CD4-positive, alpha-beta T cell treated with Interleukin-15 for 1 hour (primary cell): ENCODE results near the gene ESPN.
"Not testable (repeated sequence)": the region's sequence is repeated elsewhere in the genome, so short reads cannot be mapped to it uniquely, and the experiment has no call there.

ENCODE experiments used
- DNase-seq: peaks from one replicate; pipeline ENCODE4 v3.0.0-alpha.2; 2020

The ESPN gene, protein sequence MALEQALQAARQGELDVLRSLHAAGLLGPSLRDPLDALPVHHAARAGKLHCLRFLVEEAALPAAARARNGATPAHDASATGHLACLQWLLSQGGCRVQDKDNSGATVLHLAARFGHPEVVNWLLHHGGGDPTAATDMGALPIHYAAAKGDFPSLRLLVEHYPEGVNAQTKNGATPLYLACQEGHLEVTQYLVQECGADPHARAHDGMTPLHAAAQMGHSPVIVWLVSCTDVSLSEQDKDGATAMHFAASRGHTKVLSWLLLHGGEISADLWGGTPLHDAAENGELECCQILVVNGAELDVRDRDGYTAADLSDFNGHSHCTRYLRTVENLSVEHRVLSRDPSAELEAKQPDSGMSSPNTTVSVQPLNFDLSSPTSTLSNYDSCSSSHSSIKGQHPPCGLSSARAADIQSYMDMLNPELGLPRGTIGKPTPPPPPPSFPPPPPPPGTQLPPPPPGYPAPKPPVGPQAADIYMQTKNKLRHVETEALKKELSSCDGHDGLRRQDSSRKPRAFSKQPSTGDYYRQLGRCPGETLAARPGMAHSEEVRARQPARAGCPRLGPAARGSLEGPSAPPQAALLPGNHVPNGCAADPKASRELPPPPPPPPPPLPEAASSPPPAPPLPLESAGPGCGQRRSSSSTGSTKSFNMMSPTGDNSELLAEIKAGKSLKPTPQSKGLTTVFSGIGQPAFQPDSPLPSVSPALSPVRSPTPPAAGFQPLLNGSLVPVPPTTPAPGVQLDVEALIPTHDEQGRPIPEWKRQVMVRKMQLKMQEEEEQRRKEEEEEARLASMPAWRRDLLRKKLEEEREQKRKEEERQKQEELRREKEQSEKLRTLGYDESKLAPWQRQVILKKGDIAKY

DNA sequence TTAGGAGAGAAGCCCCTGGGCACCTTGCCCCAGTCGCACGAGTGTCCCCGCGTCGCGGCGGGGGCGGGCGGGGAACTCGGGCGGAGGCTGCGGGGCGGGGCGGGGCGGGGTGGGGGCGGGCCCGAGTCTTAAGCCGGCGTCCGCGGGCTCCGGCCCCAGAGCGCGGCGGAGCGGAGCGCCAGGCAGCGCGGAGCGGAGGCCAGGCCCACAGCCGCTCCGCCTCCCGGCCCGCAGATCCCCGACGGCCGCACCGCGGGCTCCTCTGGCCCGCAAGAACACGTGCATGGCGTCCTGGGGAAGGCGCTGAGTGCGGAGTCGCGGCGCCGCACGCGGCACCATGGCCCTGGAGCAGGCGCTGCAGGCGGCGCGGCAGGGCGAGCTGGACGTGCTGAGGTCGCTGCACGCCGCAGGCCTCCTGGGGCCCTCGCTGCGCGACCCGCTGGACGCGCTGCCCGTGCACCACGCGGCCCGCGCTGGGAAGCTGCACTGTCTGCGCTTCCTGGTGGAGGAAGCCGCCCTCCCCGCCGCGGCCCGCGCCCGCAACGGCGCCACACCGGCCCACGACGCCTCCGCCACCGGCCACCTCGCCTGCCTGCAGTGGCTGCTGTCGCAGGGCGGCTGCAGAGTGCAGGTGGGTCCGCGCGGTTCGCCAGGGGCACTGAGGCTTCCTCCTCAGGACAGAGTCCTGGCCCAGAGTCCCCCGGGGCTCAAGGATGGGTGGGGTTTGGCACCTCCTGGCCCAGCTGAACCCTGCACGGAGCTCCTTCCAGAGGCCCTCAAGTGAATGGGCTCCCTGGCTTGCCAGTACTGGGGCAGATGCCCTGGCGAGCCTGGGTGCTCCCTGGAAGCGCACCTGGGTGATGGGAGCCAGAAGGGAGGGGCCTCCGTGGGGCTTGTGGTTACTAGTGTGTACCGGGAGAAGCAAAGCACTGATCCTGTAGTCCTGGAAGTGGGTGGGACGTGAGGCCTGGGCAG lies at the start of gene ESPN:
Gene ESPN (plus strand): TSS at position 158 of the 975 bp plus-strand sequence. CDS start 180 bp downstream, at position 338.
- no peak for DNase-seq

- no peak for DNase-seq
Measured at GRCh38 chr1:6378096-6378746, 46.4 kb upstream of the ESPN start.

DNA sequence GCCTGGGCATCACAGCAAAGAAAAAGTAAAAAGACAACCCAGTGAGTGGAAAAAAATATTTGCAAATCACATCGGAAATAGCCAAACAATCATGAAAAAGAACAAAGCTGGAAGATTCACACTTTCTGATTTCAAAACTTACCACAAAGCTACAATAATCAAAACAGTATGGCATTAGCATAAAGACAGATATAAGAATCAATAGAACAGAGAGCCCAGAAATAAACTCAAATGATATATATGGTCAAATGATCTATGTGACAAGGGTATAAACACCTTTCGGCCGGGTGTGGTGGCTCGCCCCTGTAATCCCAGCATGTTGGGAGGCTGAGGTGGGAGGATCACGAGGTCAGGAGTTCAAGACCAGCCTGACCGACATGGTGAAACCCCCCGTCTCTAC lies 44.5 kb upstream of the ESPN start:
- DNase-seq = no peak

DNA sequence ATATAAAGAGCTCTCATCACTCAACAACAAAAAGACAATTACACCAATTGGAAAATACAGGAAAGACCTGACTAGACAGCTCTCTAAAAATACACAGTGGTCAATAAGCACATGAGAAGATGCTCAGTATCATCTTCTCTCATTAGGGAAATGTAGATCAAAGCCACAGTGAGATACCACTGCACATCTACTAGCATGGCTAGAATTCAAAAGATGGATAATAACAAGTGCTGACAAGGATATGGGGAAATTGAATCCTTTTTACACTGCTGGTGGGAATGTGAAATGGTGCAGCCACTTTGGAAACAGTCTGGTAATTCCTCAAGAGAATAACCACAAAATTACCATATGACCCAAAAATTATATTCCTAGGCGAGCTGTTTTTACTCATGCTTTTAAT lies 40.4 kb upstream of the ESPN start:
- no peak for DNase-seq

DNA sequence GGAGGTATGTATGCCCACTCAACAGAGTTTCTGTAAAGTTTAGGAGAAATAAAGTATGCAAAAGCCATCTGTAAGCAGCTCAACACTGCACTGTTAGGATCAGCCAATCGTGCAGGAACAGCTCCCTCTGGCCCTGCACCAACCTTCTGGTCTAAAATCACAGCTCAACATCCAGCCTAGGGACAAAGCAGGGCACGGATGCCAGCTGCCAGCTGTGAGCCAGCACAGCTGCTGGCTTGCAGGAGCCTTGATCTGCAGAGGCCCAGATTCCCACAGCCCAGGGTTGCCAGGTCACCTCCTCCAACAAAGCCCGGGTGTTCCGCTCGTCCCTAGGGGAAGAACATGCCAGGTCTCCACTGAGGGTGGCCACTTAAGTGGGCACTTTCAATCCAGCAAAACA lies 39.6 kb upstream of the ESPN start:
- DNase-seq = no peak

- no peak for DNase-seq
Measured at GRCh38 chr1:6385488-6386191, 38.9 kb upstream of the ESPN start.

- DNase-seq = no peak
Measured at GRCh38 chr1:6386371-6386949, 38.1 kb upstream of the ESPN start.

GRCh38 chr1:6389971-6390370 lies 34.6 kb upstream of the ESPN start:
- DNase-seq = no peak

DNA sequence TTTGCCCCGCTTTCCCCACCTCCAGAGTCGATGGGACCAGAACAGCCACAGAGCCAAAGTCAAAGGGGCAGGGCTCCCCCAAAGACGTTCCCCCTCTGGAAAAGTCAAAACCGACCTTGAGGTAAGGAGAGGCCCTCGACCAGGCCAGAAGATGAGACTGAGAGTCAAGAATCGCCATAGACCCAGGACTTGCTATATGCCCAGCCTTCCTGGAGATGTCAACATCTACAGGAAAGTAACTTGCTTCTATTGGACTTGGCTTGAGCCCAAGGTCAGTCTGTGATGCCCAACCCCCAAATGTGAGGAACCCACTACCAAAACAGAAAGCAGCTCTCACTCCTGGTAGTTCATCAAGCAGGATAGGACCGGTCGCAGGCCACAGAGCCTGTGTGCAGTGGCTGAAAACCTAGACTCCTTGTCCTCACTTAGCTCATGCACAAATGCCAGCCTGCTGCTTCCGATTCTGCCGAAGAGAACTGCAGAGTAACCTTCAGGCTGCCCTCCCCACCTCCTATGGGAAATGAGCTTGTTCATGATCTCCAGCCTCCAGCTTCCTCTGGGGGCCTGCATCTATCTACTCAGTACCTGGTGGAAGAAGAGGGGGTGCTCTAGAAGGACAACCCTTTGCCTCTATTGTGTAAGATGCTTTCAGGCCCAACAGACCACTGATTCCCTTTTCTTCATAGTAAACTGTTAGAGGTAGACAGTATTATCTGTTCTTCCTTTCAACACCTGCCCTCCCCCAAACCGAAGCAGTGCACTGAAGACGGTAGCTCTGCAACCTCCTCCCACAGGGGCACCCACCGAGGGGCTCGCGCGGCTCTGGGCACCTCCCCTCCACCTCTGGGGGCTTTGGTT lies 32.4 kb upstream of the ESPN start:
- DNase-seq = no peak

GRCh38 chr1:6392809-6393399 lies 31.7 kb upstream of the ESPN start:
- no peak for DNase-seq

DNA sequence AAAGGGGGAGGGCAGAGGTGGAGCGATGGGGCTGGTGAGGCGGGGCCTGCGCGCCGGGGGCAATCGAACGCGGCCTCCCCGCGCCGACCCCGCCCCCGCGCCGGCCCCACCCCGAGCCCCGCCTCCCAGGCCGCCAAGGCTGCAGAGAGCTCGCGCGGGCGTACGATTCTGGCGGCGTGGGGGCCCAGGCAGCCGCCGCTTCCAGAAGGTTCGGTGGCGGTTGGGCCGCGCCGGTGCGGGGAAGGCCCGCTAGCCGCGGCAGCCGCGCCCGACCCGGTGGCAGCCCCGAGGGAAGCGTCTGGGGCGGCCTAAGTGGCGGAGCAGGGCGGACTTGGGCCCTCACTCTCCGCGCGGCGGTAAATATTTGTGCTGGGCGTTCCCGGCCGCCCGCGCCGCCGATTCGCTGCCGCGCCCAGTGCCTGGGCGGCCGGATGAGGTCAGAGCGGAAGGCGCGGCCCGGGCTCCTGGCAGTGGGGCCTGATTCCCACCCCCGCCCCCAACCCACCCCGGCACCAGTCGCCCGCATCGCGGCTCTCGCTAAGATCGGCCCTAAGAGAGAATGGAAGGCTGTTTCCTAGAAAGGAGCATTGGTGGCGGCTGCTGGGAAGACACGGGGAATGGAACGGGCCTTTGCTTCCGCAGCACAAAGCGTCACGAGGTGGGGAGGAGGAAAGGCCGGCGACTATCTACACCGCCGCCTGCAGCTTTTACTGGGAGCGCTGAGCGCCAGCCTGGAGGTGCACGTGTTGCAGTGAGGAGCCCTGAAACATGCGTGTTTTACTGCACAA lies 31.0 kb upstream of the ESPN start, which contains the start of gene ACOT7:
Gene ACOT7 (minus strand): TSS at position 368 of the 788 bp plus-strand sequence. CDS start 368 bp downstream, outside the sequence.
- DNase-seq = peak; percentile 89

GRCh38 chr1:6395130-6395529 lies 29.4 kb upstream of the ESPN start:
- not testable (repeated sequence) for DNase-seq

DNA sequence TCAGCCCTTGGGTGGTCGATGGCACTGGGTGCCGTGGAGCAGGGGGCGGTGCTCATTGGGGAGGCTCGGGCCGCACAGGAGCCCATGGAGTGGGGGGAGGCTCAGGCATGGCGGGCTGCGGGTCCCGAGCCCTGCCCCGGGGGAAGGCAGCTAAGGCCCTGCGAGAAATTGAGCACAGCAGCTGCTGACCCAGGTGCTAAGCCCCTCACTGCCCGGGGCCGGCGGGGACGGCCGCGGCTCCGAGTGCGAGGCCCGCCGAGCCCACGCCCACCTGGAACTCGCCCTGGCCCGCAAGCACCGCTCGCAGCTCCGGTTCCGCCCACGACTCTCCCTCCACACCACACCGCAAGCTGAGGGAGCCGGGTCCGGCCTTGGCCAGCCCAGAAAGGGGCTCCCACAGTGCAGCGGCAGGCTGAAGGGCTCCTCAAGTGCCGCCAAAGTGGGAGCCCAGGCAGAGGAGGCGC lies 28.8 kb upstream of the ESPN start:
- not testable (repeated sequence) for DNase-seq

GRCh38 chr1:6396998-6397397 lies 27.6 kb upstream of the ESPN start:
- no peak for DNase-seq

- no peak for DNase-seq
Measured at GRCh38 chr1:6397844-6398441, 26.6 kb upstream of the ESPN start.

GRCh38 chr1:6399294-6399693 lies 25.3 kb upstream of the ESPN start:
- DNase-seq = no peak

DNA sequence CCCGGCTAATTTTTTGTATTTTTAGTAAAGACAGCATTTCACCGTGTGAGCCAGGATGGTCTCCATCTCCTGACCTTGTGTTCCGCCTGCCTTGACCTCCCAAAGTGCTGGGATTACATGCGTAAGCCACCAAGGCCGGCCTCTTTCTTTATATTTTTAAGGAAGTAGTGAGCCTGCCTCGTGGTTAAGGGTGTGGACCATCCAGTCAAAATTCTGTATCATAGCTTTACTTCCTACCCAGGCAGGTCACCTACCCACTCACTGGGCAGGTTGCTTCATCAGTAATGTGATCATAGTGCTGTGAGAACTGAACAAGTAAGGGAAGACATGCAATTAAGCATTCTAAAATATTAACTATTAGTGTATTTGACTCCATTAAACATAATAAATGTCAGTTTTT lies 22.9 kb upstream of the ESPN start:
- DNase-seq = peak; percentile 55

DNA sequence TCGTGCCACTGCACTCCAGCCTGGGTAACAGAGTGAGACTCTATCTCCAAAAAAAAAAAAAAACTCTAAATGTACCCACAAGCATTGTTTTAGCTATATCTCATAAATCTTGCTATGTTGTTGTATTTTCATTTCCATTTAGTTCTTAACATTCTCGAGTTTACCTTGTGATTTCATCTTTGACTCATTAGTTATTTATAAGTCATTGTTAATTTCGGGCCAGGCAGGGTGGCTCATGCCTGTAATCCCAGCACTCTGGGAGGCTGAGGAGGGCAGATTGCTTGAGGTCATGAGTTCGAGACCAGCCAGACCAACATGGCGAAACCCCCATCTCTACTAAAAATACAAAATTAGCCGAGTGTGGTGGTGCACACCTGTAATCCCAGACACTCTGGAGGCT lies 16.6 kb upstream of the ESPN start:
- no peak for DNase-seq
